Measurements from ENCODE around the gene RFX4.

GRCh38 chr12:106673141-106673540 lies 90.3 kb downstream of the RFX4 start:
- TF ChIP-seq CTCF (IDR thresholded peaks at IDR 0.05) (no peak), POLR2A (IDR thresholded peaks at IDR 0.05) (no peak)

Measured in lower leg skin (tissue), 3 donors.